Heart left ventricle (tissue), 13 donors: ENCODE measurements around the gene KCTD21.

ENCODE experiments used
- POLR2A ChIP-seq, 2 donors: fragments of 450-650 bp; IDR thresholded peaks; one replicate each; pipeline ENCODE4 v1.6.1; 2017; ENCODE audit warnings: antibody characterized with exemption in 2 of 2, mild to moderate bottlenecking in 2 of 2, moderate library complexity in 2 of 2
- TF ChIP-seq, protein P1 (sequence below), 12 donors: fragments of 200-600 bp; sonication (generic) in 4 of 12; IDR thresholded peaks; one replicate each; pipeline versions ENCODE4 v1.5.0 to v1.8.0; 2018 to 2022; ENCODE audit warnings: antibody characterized with exemption in 12 of 12, mild to moderate bottlenecking in 5 of 12
- donor health status: ischemic (EF 13 %, LVEDD 7.1; RV severe dilation, severe dysfunction).
- donor health status: DM: no; HTN: yes; CAD: no.
- donor health status: DM: no; HTN: no; CAD: no.
- donor health status: ischemic (EF 25% LVEDD 6.9; RV normal size, moderate dysfunction).
- donor health status: ischemic (EF 25% LVEDD 5.7; RV mildly dilated, moderate dysfunction).
- donor health status: ischemic (EF 35%, LVEDD 5.7; RV mildly dilated, moderate dysfunction).
- donor health status: nonischemic (EF 11% LVEDD 7.7; RV severe dilation, severe dysfunction).
- donor health status: DM: yes; HTN: yes; CAD: no.
- donor health status: PGD.
- donor health status: ischemic (EF 29% LVEDD 5.4; RV normal size, mild dysfunction).
- donor health status: nonischemic (EF 23%, LVEDD 6.1; RV moderate dilation, normal function).

DNA sequence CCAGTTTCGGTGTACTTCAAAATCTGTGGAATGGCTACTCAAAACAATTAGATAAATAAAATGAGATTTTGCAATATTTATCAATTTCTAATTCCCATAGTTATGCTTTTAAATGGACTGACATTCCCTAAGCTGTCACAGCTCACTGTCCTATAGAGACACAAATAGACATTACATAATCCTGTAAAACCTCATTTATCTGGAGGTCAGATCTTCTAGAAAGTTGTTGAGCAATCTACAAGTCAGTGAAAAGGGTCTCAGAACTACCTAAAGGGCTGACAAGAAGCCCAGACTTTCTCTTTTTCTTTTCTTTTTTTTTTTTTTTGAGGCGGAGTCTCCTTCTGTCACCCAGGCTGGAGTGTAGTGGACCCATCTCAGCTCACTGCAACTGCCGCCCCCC, 61.0 kb downstream of the KCTD21 start:
- TF ChIP-seq POLR2A (IDR thresholded peaks at IDR 0.05) = no peak
- TF ChIP-seq, protein P1, sequence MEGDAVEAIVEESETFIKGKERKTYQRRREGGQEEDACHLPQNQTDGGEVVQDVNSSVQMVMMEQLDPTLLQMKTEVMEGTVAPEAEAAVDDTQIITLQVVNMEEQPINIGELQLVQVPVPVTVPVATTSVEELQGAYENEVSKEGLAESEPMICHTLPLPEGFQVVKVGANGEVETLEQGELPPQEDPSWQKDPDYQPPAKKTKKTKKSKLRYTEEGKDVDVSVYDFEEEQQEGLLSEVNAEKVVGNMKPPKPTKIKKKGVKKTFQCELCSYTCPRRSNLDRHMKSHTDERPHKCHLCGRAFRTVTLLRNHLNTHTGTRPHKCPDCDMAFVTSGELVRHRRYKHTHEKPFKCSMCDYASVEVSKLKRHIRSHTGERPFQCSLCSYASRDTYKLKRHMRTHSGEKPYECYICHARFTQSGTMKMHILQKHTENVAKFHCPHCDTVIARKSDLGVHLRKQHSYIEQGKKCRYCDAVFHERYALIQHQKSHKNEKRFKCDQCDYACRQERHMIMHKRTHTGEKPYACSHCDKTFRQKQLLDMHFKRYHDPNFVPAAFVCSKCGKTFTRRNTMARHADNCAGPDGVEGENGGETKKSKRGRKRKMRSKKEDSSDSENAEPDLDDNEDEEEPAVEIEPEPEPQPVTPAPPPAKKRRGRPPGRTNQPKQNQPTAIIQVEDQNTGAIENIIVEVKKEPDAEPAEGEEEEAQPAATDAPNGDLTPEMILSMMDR (IDR thresholded peaks at IDR 0.05) = no peak
